ENCODE data around the gene SSTR4.

Gene SSTR4

GRCh38 chr20:23074052-23074451 is 38.9 kb downstream of the SSTR4 start:
- no peak overlapping the region for H3K9ac ChIP-seq (ENCODE audit: low read depth in 1 of 2, low read length in 2 of 2)

GRCh38 chr20:23077277-23077676 is 42.2 kb downstream of the SSTR4 start:
- Histone ChIP-seq H3K27me3 (ENCODE audit: control insufficient read depth in 1 of 2, insufficient read depth in 2 of 2, low read length in 2 of 2) (no peaks in the 10 kb centered on the region), H3K27ac (ENCODE audit: low read depth, low read length) (no peak overlapping the region), H3K4me1 (ENCODE audit: control insufficient read depth in 1 of 2, insufficient read depth in 2 of 2, low read length in 2 of 2) (no peaks in the 10 kb centered on the region), H3K4me3 (ENCODE audit: low read depth in 1 of 2, low read length in 2 of 2) (no peak overlapping the region), H3K9ac (ENCODE audit: low read depth in 1 of 2, low read length in 2 of 2) (no peak overlapping the region), H3K9me3 (ENCODE audit: control insufficient read depth in 1 of 2, low read length in 2 of 2) (no peaks in the 10 kb centered on the region), H3K36me3 (ENCODE audit: control insufficient read depth in 1 of 2, insufficient read depth in 2 of 2, low read length in 2 of 2) (no peaks in the 10 kb centered on the region)

More at GRCh38 chr20:23074052-23074451, 38.9 kb downstream of the SSTR4 start:
- Histone ChIP-seq H3K27me3 (ENCODE audit: control insufficient read depth in 1 of 2, insufficient read depth in 2 of 2, low read length in 2 of 2) (no peaks in the 10 kb centered on the region), H3K27ac (ENCODE audit: low read depth, low read length) (no peak overlapping the region), H3K4me3 (ENCODE audit: low read depth in 1 of 2, low read length in 2 of 2) (no peak overlapping the region), H3K36me3 (ENCODE audit: control insufficient read depth in 1 of 2, insufficient read depth in 2 of 2, low read length in 2 of 2) (no peaks in the 10 kb centered on the region), H3K9me3 (ENCODE audit: control insufficient read depth in 1 of 2, low read length in 2 of 2) (no peaks in the 10 kb centered on the region), H3K4me1 (ENCODE audit: control insufficient read depth in 1 of 2, insufficient read depth in 2 of 2, low read length in 2 of 2) (no peaks in the 10 kb centered on the region)

- Histone ChIP-seq H3K9ac (ENCODE audit: low read depth in 1 of 2, low read length in 2 of 2) (no peak overlapping the region), H3K36me3 (ENCODE audit: control insufficient read depth in 1 of 2, insufficient read depth in 2 of 2, low read length in 2 of 2) (no peaks in the 10 kb centered on the region), H3K4me1 (ENCODE audit: control insufficient read depth in 1 of 2, insufficient read depth in 2 of 2, low read length in 2 of 2) (no peaks in the 10 kb centered on the region), H3K27me3 (ENCODE audit: control insufficient read depth in 1 of 2, insufficient read depth in 2 of 2, low read length in 2 of 2) (no peaks in the 10 kb centered on the region), H3K27ac (ENCODE audit: low read depth, low read length) (no peak overlapping the region), H3K4me3 (ENCODE audit: low read depth in 1 of 2, low read length in 2 of 2) (no peak overlapping the region), H3K9me3 (ENCODE audit: control insufficient read depth in 1 of 2, low read length in 2 of 2) (no peaks in the 10 kb centered on the region)
These were observed 43.4 kb downstream of the SSTR4 start for GRCh38 chr20:23078351-23079015.

GRCh38 chr20:23079016-23079351 is 43.9 kb downstream of the SSTR4 start:
- Histone ChIP-seq H3K36me3 (ENCODE audit: control insufficient read depth in 1 of 2, insufficient read depth in 2 of 2, low read length in 2 of 2) (no peaks in the 10 kb centered on the region), H3K4me1 (ENCODE audit: control insufficient read depth in 1 of 2, insufficient read depth in 2 of 2, low read length in 2 of 2) (no peaks in the 10 kb centered on the region), H3K4me3 (ENCODE audit: low read depth in 1 of 2, low read length in 2 of 2) (no peak overlapping the region), H3K27ac (ENCODE audit: low read depth, low read length) (no peak overlapping the region), H3K27me3 (ENCODE audit: control insufficient read depth in 1 of 2, insufficient read depth in 2 of 2, low read length in 2 of 2) (no peaks in the 10 kb centered on the region), H3K9ac (ENCODE audit: low read depth in 1 of 2, low read length in 2 of 2) (no peak overlapping the region), H3K9me3 (ENCODE audit: control insufficient read depth in 1 of 2, low read length in 2 of 2) (no peaks in the 10 kb centered on the region)

GRCh38 chr20:23079926-23080325 is 44.8 kb downstream of the SSTR4 start:
- Histone ChIP-seq H3K4me1 (ENCODE audit: control insufficient read depth in 1 of 2, insufficient read depth in 2 of 2, low read length in 2 of 2) (no peaks in the 10 kb centered on the region), H3K4me3 (ENCODE audit: low read depth in 1 of 2, low read length in 2 of 2) (no peak overlapping the region), H3K36me3 (ENCODE audit: control insufficient read depth in 1 of 2, insufficient read depth in 2 of 2, low read length in 2 of 2) (no peaks in the 10 kb centered on the region), H3K27me3 (ENCODE audit: control insufficient read depth in 1 of 2, insufficient read depth in 2 of 2, low read length in 2 of 2) (no peaks in the 10 kb centered on the region), H3K9ac (ENCODE audit: low read depth in 1 of 2, low read length in 2 of 2) (no peak overlapping the region), H3K27ac (ENCODE audit: low read depth, low read length) (no peak overlapping the region), H3K9me3 (ENCODE audit: control insufficient read depth in 1 of 2, low read length in 2 of 2) (no peaks in the 10 kb centered on the region)

- Histone ChIP-seq H3K27me3 (ENCODE audit: control insufficient read depth in 1 of 2, insufficient read depth in 2 of 2, low read length in 2 of 2) (no peaks in the 10 kb centered on the region), H3K4me1 (ENCODE audit: control insufficient read depth in 1 of 2, insufficient read depth in 2 of 2, low read length in 2 of 2) (no peaks in the 10 kb centered on the region), H3K27ac (ENCODE audit: low read depth, low read length) (no peak overlapping the region), H3K9ac (ENCODE audit: low read depth in 1 of 2, low read length in 2 of 2) (no peak overlapping the region), H3K36me3 (ENCODE audit: control insufficient read depth in 1 of 2, insufficient read depth in 2 of 2, low read length in 2 of 2) (no peaks in the 10 kb centered on the region), H3K9me3 (ENCODE audit: control insufficient read depth in 1 of 2, low read length in 2 of 2) (no peaks in the 10 kb centered on the region), H3K4me3 (ENCODE audit: low read depth in 1 of 2, low read length in 2 of 2) (no peak overlapping the region)
These were observed 45.4 kb downstream of the SSTR4 start for GRCh38 chr20:23080521-23080920.

GRCh38 chr20:23081263-23081819 is 46.2 kb downstream of the SSTR4 start:
- Histone ChIP-seq H3K9me3 (ENCODE audit: control insufficient read depth in 1 of 2, low read length in 2 of 2) (no peaks in the 10 kb centered on the region), H3K27ac (ENCODE audit: low read depth, low read length) (no peak overlapping the region), H3K9ac (ENCODE audit: low read depth in 1 of 2, low read length in 2 of 2) (no peak overlapping the region), H3K27me3 (ENCODE audit: control insufficient read depth in 1 of 2, insufficient read depth in 2 of 2, low read length in 2 of 2) (no peaks in the 10 kb centered on the region), H3K36me3 (ENCODE audit: control insufficient read depth in 1 of 2, insufficient read depth in 2 of 2, low read length in 2 of 2) (no peaks in the 10 kb centered on the region), H3K4me3 (ENCODE audit: low read depth in 1 of 2, low read length in 2 of 2) (no peak overlapping the region), H3K4me1 (ENCODE audit: control insufficient read depth in 1 of 2, insufficient read depth in 2 of 2, low read length in 2 of 2) (no peaks in the 10 kb centered on the region)

- Histone ChIP-seq H3K4me3 (ENCODE audit: low read depth in 1 of 2, low read length in 2 of 2) (peak overlapping the region; percentile 22 to 50), H3K9me3 (ENCODE audit: control insufficient read depth in 1 of 2, low read length in 2 of 2) (no peaks in the 10 kb centered on the region), H3K27ac (ENCODE audit: low read depth, low read length) (peak overlapping the region; percentile 3), H3K36me3 (ENCODE audit: control insufficient read depth in 1 of 2, insufficient read depth in 2 of 2, low read length in 2 of 2) (no peaks in the 10 kb centered on the region), H3K9ac (ENCODE audit: low read depth in 1 of 2, low read length in 2 of 2) (peak overlapping the region in 1 of 2 donors; percentile 49), H3K4me1 (ENCODE audit: control insufficient read depth in 1 of 2, insufficient read depth in 2 of 2, low read length in 2 of 2) (no peaks in the 10 kb centered on the region), H3K27me3 (ENCODE audit: control insufficient read depth in 1 of 2, insufficient read depth in 2 of 2, low read length in 2 of 2) (no peaks in the 10 kb centered on the region)
These were observed 47.9 kb downstream of the SSTR4 start for GRCh38 chr20:23082846-23083552.

- Histone ChIP-seq H3K9me3 (ENCODE audit: control insufficient read depth in 1 of 2, low read length in 2 of 2) (no peaks in the 10 kb centered on the region), H3K36me3 (ENCODE audit: control insufficient read depth in 1 of 2, insufficient read depth in 2 of 2, low read length in 2 of 2) (no peaks in the 10 kb centered on the region), H3K9ac (ENCODE audit: low read depth in 1 of 2, low read length in 2 of 2) (peak overlapping the region; percentile 12 to 49), H3K4me1 (ENCODE audit: control insufficient read depth in 1 of 2, insufficient read depth in 2 of 2, low read length in 2 of 2) (no peaks in the 10 kb centered on the region), H3K4me3 (ENCODE audit: low read depth in 1 of 2, low read length in 2 of 2) (peak overlapping the region; percentile 10 to 50), H3K27me3 (ENCODE audit: control insufficient read depth in 1 of 2, insufficient read depth in 2 of 2, low read length in 2 of 2) (no peaks in the 10 kb centered on the region), H3K27ac (ENCODE audit: low read depth, low read length) (no peak overlapping the region)
These were observed 48.6 kb downstream of the SSTR4 start for GRCh38 chr20:23083553-23084220.

GRCh38 chr20:23084282-23084844 is 49.3 kb downstream of the SSTR4 start:
- Histone ChIP-seq H3K4me3 (ENCODE audit: low read depth in 1 of 2, low read length in 2 of 2) (peak overlapping the region; percentile 10 to 36), H3K4me1 (ENCODE audit: control insufficient read depth in 1 of 2, insufficient read depth in 2 of 2, low read length in 2 of 2) (no peaks in the 10 kb centered on the region), H3K9ac (ENCODE audit: low read depth in 1 of 2, low read length in 2 of 2) (peak overlapping the region in 1 of 2 donors; percentile 49)

More at GRCh38 chr20:23084282-23084844, 49.3 kb downstream of the SSTR4 start:
- Histone ChIP-seq H3K36me3 (ENCODE audit: control insufficient read depth in 1 of 2, insufficient read depth in 2 of 2, low read length in 2 of 2) (no peaks in the 10 kb centered on the region), H3K27ac (ENCODE audit: low read depth, low read length) (peak overlapping the region; percentile 70), H3K9me3 (ENCODE audit: control insufficient read depth in 1 of 2, low read length in 2 of 2) (no peaks in the 10 kb centered on the region), H3K27me3 (ENCODE audit: control insufficient read depth in 1 of 2, insufficient read depth in 2 of 2, low read length in 2 of 2) (no peaks in the 10 kb centered on the region)

All from duodenal mucosa (tissue), 2 donors.